Liver (tissue), 9 donors: ENCODE measurements around the gene ZNF562. TPM values are rescaled to one million over a fixed set of nuclear protein-coding genes. Genes with fewer than 3 reads are reported as not detected.

ENCODE experiments used
- DNase-seq: peaks from one replicate; pipeline ENCODE4 v3.0.0-alpha.2; 2017; ENCODE audit warnings: low spot score
- H3K27ac ChIP-seq, 2 donors: one replicate each; pipeline ENCODE4 v1.7.0; 2013; ENCODE audit warnings: inconsistent platforms in 2 of 2, low read length in 2 of 2, control low read depth in 1 of 2, low read depth in 1 of 2, mild to moderate bottlenecking in 1 of 2
- H3K27me3 ChIP-seq, 4 donors: one replicate each; pipeline versions ENCODE4 v1.6.1 to v1.7.0; 2013; ENCODE audit warnings: low read length in 3 of 4, inconsistent platforms in 1 of 4, mild to moderate bottlenecking in 1 of 4, moderate library complexity in 1 of 4; ENCODE audit not compliant: control insufficient read depth in 4 of 4, insufficient read depth in 4 of 4
- H3K36me3 ChIP-seq, 4 donors: one replicate each; pipeline versions ENCODE4 v1.6.1 to v1.7.0; 2013; ENCODE audit warnings: low read length in 3 of 4, mild to moderate bottlenecking in 3 of 4, low read depth in 1 of 4, moderate library complexity in 1 of 4; ENCODE audit not compliant: control insufficient read depth in 4 of 4, insufficient read depth in 3 of 4
- H3K4me1 ChIP-seq, 4 donors: one replicate each; pipeline versions ENCODE4 v1.6.1 to v1.7.0; 2013; ENCODE audit warnings: low read length in 3 of 4, mild to moderate bottlenecking in 3 of 4, moderate library complexity in 1 of 4; ENCODE audit not compliant: control insufficient read depth in 4 of 4, insufficient read depth in 4 of 4
- H3K4me3 ChIP-seq, 3 donors: one replicate each; pipeline versions ENCODE4 v1.6.1 to v1.7.0; 2013; ENCODE audit warnings: low read length in 3 of 3, control low read depth in 1 of 3, low read depth in 1 of 3, mild to moderate bottlenecking in 1 of 3
- H3K9ac ChIP-seq, 2 donors: one replicate each; pipeline ENCODE4 v1.7.0; 2013; ENCODE audit warnings: low read length in 2 of 2, mild to moderate bottlenecking in 2 of 2, moderate library complexity in 2 of 2, control low read depth in 1 of 2, low read depth in 1 of 2
- H3K9me3 ChIP-seq, 4 donors: one replicate each; pipeline versions ENCODE4 v1.6.1 to v1.7.0; 2013; ENCODE audit warnings: low read length in 3 of 4; ENCODE audit not compliant: control insufficient read depth in 4 of 4
- EGR1 ChIP-seq, 2 donors: IDR thresholded peaks; 2 replicates each; pipeline ENCODE4 v1.6.1; 2016 to 2018; ENCODE audit warnings: antibody characterized with exemption in 2 of 2, low read depth in 2 of 2
- FOXA1 ChIP-seq: IDR thresholded peaks from 2 replicates; pipeline ENCODE4 v1.6.1; 2016; ENCODE audit warnings: antibody characterized with exemption
- HNF4A ChIP-seq, 2 donors: conservative IDR thresholded peaks; 2 replicates each; pipeline ENCODE4 v1.6.1; 2016; ENCODE audit warnings: antibody characterized with exemption in 2 of 2, mild to moderate bottlenecking in 2 of 2
- HNF4G ChIP-seq: IDR thresholded peaks from 2 replicates; pipeline ENCODE4 v1.6.1; 2016; ENCODE audit warnings: antibody characterized with exemption
- JUND ChIP-seq, 2 donors: IDR thresholded peaks; 2 replicates each; pipeline ENCODE4 v1.6.1; 2016; ENCODE audit warnings: antibody characterized with exemption in 2 of 2
- RAD21 ChIP-seq, 2 donors: IDR thresholded peaks; 2 replicates each; pipeline ENCODE4 v1.6.1; 2016; ENCODE audit warnings: antibody characterized with exemption in 2 of 2, mild to moderate bottlenecking in 2 of 2
- RXRA ChIP-seq, 2 donors: IDR thresholded peaks; 2 replicates each; pipeline ENCODE4 v1.6.1; 2017 to 2018; ENCODE audit warnings: antibody characterized with exemption in 2 of 2, mild to moderate bottlenecking in 1 of 2
- SP1 ChIP-seq: IDR thresholded peaks from 2 replicates; pipeline ENCODE4 v1.6.1; 2018; ENCODE audit warnings: antibody characterized with exemption, mild to moderate bottlenecking
- TAF1 ChIP-seq: conservative IDR thresholded peaks from 2 replicates; pipeline ENCODE4 v1.6.1; 2016; ENCODE audit warnings: antibody characterized with exemption, mild to moderate bottlenecking
- YY1 ChIP-seq: IDR thresholded peaks from 2 replicates; pipeline ENCODE4 v1.6.1; 2016; ENCODE audit warnings: antibody characterized with exemption, mild to moderate bottlenecking
- WGBS: extraction: QIAGEN DNeasy Blood & Tissue Kit; methylation state at CpG from one replicate; pipeline ENCODE4 v1.1.7; 2013; 5-methylcytosine and 5-hydroxymethylcytosine counted together
- polyA plus RNA-seq, 2 donors: library from polyadenylated mRNA; stranded (reverse) in 1 of 2; unstranded in 1 of 2; fragments of 200-250 nt in 1 of 2; fragments of >200 nt in 1 of 2; fragmentation: Nextera tagmentation in 1 of 2; extraction: Ambion mirVana in 1 of 2; gene quantifications; one replicate each; pipeline versions ENCODE4 v1.2.1 to v1.2.3, GENCODE V29; 2013 to 2015
- total RNA-seq, 2 donors: library from RNA; depleted of rRNA; stranded (reverse); fragments of >200 nt; gene quantifications; one replicate each; pipeline ENCODE4 v1.2.3, GENCODE V29; 2014
- TF ChIP-seq, protein P1 (sequence below): fragments of 150-350 bp; IDR thresholded peaks from 2 replicates; pipeline ENCODE4 v1.5.1; 2017; ENCODE audit warnings: improper control_type of control experiment, low read depth, low read length; ENCODE audit not compliant: missing input control
- TF ChIP-seq, protein P2 (sequence below): IDR thresholded peaks from 2 replicates; pipeline ENCODE4 v1.6.1; 2016; ENCODE audit warnings: antibody characterized with exemption
- TF ChIP-seq, protein P3 (sequence below): IDR thresholded peaks from 2 replicates; pipeline ENCODE4 v1.6.1; 2016; ENCODE audit warnings: antibody characterized with exemption, mild to moderate bottlenecking
- TF ChIP-seq, protein P4 (sequence below): IDR thresholded peaks from 2 replicates; pipeline ENCODE4 v1.6.1; 2016; ENCODE audit warnings: antibody characterized with exemption
- donor health status: healthy.
- donor health status: healthy.
- donor health status: healthy.
- donor health status: healthy.
- donor health status: healthy.

ZNF562 gene
- total and polyA plus RNA-seq, 4 donors = 4.1 to 14.9 (median 9.0) TPM

DNA sequence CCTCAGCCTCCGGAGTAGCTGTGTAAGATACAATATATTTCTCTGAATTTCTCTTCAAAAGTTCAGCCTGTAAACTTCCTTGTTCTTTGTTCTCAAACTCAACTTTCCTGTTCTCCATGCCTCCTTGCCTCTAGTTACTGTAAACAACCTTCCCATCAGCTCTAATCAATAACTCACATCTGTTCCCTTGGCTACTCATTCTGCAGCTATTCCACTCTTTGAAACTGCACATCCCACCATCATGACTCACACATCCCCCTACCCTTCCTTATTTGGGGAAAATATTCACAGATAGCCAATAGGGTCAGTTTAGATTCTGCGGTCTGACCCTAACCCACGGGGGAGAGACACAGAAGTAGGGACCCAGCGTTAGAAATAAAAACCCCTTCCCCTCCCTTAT, 2.0 kb downstream of the ZNF562 start (continued):
- TF ChIP-seq EGR1 (IDR thresholded peaks at IDR 0.05; ENCODE audit: low read depth in 2 of 2) = no peak
- no peak for TF ChIP-seq RXRA (IDR thresholded peaks at IDR 0.05)
- TF ChIP-seq, protein P1, sequence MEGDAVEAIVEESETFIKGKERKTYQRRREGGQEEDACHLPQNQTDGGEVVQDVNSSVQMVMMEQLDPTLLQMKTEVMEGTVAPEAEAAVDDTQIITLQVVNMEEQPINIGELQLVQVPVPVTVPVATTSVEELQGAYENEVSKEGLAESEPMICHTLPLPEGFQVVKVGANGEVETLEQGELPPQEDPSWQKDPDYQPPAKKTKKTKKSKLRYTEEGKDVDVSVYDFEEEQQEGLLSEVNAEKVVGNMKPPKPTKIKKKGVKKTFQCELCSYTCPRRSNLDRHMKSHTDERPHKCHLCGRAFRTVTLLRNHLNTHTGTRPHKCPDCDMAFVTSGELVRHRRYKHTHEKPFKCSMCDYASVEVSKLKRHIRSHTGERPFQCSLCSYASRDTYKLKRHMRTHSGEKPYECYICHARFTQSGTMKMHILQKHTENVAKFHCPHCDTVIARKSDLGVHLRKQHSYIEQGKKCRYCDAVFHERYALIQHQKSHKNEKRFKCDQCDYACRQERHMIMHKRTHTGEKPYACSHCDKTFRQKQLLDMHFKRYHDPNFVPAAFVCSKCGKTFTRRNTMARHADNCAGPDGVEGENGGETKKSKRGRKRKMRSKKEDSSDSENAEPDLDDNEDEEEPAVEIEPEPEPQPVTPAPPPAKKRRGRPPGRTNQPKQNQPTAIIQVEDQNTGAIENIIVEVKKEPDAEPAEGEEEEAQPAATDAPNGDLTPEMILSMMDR = no peak
- TF ChIP-seq YY1 = no peak

DNA sequence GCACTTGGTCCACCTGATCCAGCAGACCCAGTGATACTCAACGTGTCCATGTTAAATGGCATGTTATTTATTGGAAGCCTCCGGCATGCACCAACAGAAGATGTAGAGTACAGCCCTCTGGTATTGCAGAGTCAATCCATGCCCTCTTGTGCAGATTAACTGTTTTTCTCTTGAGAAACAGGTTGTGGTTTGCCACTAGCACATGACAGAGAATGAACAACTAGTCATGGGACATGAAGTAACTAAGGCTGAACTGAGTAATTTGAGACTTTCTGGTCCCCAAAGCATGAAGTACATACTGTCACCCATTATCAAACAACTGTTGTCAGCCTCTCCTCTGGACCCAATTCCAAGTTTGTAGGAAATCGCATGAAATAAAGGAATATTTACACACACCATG, 3.2 kb downstream of the ZNF562 start:
- no peaks in the 10 kb centered on the region for H3K27me3 ChIP-seq
- no peak overlapping the region for H3K4me3 ChIP-seq
- H3K36me3 ChIP-seq = peaks cover 4 to 23% (median 11%) of the 10 kb centered on the region in 4 donors
- TF ChIP-seq JUND (IDR thresholded peaks at IDR 0.05) (no peak), SP1 (no peak), FOXA1 (no peak), HNF4G (no peak)
- TF ChIP-seq, protein P2, sequence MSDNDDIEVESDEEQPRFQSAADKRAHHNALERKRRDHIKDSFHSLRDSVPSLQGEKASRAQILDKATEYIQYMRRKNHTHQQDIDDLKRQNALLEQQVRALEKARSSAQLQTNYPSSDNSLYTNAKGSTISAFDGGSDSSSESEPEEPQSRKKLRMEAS = no peak
- TF ChIP-seq, protein P1 = no peak
- TF ChIP-seq, protein P3, sequence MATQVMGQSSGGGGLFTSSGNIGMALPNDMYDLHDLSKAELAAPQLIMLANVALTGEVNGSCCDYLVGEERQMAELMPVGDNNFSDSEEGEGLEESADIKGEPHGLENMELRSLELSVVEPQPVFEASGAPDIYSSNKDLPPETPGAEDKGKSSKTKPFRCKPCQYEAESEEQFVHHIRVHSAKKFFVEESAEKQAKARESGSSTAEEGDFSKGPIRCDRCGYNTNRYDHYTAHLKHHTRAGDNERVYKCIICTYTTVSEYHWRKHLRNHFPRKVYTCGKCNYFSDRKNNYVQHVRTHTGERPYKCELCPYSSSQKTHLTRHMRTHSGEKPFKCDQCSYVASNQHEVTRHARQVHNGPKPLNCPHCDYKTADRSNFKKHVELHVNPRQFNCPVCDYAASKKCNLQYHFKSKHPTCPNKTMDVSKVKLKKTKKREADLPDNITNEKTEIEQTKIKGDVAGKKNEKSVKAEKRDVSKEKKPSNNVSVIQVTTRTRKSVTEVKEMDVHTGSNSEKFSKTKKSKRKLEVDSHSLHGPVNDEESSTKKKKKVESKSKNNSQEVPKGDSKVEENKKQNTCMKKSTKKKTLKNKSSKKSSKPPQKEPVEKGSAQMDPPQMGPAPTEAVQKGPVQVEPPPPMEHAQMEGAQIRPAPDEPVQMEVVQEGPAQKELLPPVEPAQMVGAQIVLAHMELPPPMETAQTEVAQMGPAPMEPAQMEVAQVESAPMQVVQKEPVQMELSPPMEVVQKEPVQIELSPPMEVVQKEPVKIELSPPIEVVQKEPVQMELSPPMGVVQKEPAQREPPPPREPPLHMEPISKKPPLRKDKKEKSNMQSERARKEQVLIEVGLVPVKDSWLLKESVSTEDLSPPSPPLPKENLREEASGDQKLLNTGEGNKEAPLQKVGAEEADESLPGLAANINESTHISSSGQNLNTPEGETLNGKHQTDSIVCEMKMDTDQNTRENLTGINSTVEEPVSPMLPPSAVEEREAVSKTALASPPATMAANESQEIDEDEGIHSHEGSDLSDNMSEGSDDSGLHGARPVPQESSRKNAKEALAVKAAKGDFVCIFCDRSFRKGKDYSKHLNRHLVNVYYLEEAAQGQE = no peak
- H3K9ac ChIP-seq = no peak overlapping the region
- 97% methylated on average over 3 of the region's 3 CpGs for WGBS
- DNase-seq = no peak
- H3K4me1 ChIP-seq = peaks cover 0 to 2% (median 0%) of the 10 kb centered on the region in 4 donors
- H3K27ac ChIP-seq = no peak overlapping the region
- H3K9me3 ChIP-seq = peaks cover 5 to 15% (median 12%) of the 10 kb centered on the region in 4 donors

DNA sequence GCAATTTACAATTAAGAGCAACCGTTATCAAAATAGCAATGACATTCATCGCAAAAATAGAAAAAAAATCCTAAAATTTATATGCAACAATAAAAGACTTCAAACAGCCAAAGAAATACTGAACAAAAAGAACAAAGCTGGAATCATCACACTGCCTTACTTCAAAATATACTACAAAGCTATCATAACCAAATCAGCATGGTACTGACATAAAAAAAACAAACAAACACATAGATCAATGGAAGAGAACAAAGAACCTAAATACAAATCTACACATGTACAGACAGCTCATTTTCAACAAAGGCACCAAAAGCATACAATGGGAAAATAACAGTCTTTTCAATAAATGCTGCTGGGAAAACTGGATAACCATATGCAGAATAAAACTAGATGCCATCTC, 6.4 kb downstream of the ZNF562 start:
- WGBS = over 99% methylated on average over 2 of the region's 2 CpGs
- Histone ChIP-seq H3K4me1 (no peaks in the 10 kb centered on the region), H3K27ac (no peak overlapping the region), H3K36me3 (peaks cover 4 to 23% (median 14%) of the 10 kb centered on the region in 4 donors), H3K27me3 (no peaks in the 10 kb centered on the region), H3K4me3 (no peak overlapping the region), H3K9me3 (peaks cover 5 to 15% (median 10%) of the 10 kb centered on the region in 4 donors), H3K9ac (no peak overlapping the region)
- TF ChIP-seq RXRA (IDR thresholded peaks at IDR 0.05) = no peak
- TF ChIP-seq JUND (IDR thresholded peaks at IDR 0.05) = no peak
- TF ChIP-seq YY1 = no peak
- TF ChIP-seq EGR1 (IDR thresholded peaks at IDR 0.05; ENCODE audit: low read depth in 2 of 2) = no peak
- TF ChIP-seq, protein P4, sequence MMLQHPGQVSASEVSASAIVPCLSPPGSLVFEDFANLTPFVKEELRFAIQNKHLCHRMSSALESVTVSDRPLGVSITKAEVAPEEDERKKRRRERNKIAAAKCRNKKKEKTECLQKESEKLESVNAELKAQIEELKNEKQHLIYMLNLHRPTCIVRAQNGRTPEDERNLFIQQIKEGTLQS = no peak
- no peak for TF ChIP-seq HNF4A (conservative IDR thresholded peaks at IDR 0.05)
- no peak for TF ChIP-seq HNF4G
- no peak for TF ChIP-seq TAF1
- no peak for TF ChIP-seq RAD21 (IDR thresholded peaks at IDR 0.05)
- no peak for TF ChIP-seq SP1
- DNase-seq = no peak
